SK-N-DZ (cell line): ENCODE data around the gene FAM107A.
"Not testable (repeated sequence)": the region's sequence is repeated elsewhere in the genome, so short reads cannot be mapped to it uniquely, and the experiment has no call there.

ENCODE experiments used
- DNase-seq: peaks from one replicate; pipeline ENCODE4 v3.0.0-alpha.2; 2015; ENCODE audit warnings: low spot score

Gene FAM107A

DNA sequence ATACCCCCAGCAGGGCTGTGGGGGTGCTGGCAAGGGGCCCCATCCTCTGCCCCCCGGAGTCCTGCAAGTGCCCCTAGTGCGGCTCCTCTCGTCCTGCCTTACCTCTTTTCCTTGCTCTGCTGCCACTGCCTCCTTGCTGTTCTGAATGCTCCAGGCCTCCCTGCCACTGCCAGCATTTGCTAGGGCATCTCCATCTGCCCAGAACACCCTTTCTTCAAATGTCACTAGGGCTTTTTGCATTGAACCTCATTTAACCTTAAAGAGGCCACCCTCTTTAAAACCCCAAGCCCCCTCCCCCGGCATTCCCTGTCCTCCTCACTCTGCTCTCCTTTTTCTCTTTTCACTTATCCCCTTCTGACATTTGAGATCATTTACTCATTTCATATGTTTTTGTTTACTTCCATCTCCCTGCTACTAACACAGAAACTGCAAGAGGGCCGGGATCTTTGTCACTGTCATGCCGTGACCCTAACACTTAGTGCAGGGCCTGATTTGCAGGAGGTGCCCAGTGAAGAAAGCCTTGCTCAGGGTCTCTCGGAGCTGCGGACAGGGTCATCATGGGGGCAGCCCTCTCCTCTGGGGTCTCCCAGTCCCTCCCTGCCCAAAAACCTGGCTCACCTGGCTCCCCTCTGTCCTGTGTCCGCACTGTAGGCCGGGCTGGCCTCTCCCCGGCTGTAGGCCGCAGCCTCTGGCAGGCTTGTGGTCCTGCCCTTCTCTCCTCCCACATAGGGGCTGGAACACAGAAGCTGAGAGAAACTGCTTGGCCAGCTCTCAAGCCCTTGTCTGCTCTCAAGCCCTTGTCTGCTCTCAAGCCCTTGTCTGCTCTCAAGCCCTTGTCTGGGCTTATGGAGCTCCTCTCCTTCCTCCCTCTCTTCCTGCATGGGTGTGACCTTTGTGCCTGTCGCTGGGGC is 40.4 kb downstream of the FAM107A start, which contains the start of gene ACOX2:
Gene ACOX2, minus strand, starts transcription at position 690 of the 911 bp plus-strand sequence. CDS start 2,084 bp downstream, outside the sequence.
- DNase-seq = no peak

GRCh38 chr3:58535531-58536500 is 41.4 kb downstream of the FAM107A start:
- no peak for DNase-seq

DNA sequence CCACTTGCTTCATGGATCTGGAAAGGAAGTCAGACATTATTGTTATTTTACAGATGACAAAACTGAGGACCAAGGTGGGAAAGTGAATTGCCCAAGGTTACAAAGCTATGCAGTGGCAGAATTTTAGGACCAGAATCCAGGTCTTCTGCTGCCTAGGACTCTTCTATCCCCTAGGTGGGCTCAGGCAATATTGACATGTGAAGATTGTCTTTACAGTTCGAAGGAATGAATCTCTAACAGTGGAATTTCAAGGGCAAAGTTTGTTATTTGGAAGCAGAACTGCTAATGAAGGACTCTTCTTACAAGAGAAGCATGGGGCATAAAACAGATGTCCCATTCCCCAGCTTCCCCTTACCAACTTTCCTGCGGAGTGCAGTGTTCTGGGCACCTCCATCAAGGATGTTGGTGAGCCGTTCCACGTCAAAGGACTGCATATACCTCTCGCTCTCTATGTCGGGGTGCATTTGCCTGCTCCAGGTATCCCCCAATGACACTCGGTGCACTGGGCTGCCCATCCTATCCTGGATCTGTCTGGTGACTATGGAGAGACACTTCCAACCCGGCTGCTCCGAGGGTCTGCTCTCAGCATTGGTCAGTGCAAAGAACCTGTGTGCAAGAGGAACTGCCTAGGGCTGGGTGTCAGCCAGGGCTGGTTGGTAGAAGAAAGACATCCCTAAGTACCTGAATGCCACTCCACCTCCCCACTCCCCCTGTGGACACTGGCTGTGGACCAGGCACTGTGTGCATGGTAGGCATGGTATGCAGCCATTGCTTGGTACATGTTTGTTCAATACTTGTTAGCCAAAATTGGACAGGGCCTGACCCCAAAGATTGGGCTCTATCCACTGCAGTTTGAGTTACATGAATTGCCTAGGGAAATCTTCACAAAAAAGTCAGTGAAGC is 42.3 kb downstream of the FAM107A start:
- no peak for DNase-seq

DNA sequence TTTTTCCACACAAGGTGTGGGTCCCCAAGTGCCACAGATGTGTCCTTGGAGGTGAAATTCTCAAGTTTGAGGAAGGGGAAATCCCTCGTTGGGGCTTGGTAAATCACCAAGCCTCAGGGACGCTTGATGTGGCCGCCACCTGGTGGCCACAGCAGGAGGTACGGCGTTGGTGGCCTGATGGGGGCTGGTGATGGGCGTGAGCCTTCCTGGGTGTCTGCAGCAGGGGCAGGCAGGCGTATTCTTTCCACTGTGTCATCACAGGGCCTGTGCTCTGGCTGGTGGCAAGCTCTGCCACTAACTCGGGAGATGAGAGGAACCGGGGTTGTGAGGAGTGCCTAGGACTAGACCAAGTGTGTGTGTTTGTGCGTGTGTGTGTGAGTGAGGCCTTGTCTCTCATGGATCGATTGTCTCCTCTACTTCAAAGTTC is 44.4 kb downstream of the FAM107A start:
- DNase-seq = peak; percentile 75

- DNase-seq = no peak
These were observed 45.2 kb downstream of the FAM107A start for GRCh38 chr3:58531956-58532355.

GRCh38 chr3:58531555-58531954 is 45.6 kb downstream of the FAM107A start:
- no peak for DNase-seq

DNA sequence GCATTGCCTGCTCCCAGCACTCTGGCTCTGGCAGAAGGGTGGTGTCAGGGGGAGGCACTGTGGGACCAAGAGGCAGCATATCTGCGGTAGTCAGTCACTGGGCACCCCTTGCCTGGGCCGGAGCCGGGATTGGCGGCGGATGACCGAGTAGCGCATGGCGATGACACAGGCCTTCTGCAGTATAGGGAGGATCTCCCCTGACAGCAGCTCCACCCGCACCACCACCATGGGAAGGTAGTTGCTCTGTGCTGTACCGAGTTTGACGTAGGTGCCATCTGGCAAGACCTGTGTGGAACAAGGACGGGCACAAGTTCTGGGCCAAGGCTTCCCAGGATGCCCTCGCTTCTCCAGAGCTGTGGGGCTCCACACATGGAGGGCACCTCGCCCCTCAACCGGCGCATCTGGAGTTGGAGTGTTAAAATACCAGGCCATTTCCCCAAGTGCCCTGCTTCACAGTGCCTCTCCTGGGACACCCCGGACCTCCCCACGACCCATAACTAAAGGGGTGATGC is 46.8 kb downstream of the FAM107A start:
- DNase-seq = no peak

DNA sequence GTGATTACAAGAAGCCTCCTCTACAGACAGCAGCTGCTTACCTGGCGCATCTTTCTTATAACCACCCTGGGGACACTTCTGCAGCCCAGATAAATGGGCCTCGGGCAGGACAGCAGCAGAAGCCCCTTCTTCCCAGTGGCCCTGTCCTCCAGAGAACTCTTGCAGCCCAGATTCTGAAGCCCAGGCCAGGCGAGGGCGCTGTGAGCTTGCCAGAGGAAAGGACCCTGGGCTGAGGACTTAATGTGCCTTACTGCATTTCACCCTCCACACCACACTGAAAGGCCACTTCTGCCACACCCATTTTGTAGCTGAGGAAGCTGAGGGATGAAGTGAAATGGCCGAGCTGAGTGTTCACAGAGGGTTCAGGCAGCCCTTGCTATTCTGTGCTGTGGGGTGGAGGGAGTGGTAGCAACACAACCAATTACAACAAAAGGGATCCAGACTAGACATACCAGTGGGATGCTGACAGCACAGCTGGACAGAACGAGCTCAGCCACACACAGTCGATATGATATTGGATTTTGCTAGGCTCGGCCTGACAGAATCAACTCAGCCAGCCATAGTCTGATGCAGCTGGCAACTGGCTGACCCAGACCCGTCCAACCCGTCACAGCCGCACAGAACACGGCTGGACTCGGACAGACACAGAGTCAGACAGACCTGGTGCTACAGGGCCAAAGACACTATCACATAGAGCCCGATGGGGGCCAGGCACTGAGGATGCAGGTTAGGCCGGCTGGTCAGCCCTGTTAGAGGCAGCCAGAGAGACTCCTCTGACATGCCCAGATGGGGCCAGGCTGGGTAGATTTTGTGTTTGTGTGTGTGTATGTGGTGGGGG is 47.5 kb downstream of the FAM107A start:
- DNase-seq = peak; percentile 63

GRCh38 chr3:58528629-58529028 is 48.6 kb downstream of the FAM107A start:
- DNase-seq = no peak

- DNase-seq = not testable (repeated sequence)
These were observed 49.8 kb downstream of the FAM107A start for GRCh38 chr3:58527440-58527839.

- no peak for DNase-seq
These were observed 50.7 kb downstream of the FAM107A start for GRCh38 chr3:58526515-58526957.

GRCh38 chr3:58524326-58524888 is 52.8 kb downstream of the FAM107A start:
- DNase-seq = no peak

GRCh38 chr3:58522759-58523425 is 54.3 kb downstream of the FAM107A start:
- DNase-seq = no peak

DNA sequence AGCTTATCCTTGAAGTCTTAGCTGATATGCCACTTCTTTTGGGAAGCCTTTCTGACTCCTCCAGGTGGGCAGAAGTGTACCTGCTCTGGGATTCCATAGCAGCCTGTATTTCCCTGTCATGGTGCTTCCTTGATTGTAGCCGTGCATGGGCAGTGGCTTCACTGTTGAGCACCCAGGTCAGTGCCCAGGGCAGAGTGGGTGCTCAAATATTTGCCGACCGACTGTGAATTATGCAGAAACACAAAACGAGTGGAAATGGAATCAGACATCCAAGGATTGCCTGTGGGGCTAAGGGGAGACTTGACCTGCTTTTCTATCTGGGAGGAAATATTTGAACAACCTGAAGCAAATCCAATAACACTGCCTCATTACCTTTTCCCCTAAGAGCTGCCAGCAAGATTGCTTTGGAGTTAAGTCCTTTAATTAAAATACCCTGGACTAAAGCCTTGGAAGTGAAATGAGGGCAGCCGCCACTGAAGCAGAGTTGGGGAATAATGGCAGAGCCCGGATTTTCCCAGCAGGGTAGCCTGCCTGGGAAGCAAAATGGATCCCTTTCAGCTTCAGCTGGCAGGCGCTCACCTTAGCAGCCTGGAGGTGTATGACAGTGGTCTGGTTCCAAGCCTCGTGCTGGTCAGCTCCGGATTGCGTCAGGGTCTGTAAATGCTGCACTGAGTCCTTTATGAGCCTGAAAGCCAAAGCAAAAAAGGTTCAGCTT is 55.1 kb downstream of the FAM107A start:
- no peak for DNase-seq

- DNase-seq = no peak
These were observed 55.9 kb downstream of the FAM107A start for GRCh38 chr3:58521336-58521670.

- DNase-seq = no peak
These were observed 56.5 kb downstream of the FAM107A start for GRCh38 chr3:58520403-58521335.
